ENCODE measurements around the gene AGR2. TPM values are rescaled to one million over a fixed set of nuclear protein-coding genes. Genes with fewer than 3 reads are reported as not detected.
A peak's percentile ranks its signal among the peaks of the same experiment; 100 is the strongest.

The AGR2 gene
- total and polyA plus RNA-seq, 10 of the 15 experiments (the other 5 are each of a cell fraction or from before 2014, with no cell fraction given) = 0.67 TPM; not detected in 9

DNA sequence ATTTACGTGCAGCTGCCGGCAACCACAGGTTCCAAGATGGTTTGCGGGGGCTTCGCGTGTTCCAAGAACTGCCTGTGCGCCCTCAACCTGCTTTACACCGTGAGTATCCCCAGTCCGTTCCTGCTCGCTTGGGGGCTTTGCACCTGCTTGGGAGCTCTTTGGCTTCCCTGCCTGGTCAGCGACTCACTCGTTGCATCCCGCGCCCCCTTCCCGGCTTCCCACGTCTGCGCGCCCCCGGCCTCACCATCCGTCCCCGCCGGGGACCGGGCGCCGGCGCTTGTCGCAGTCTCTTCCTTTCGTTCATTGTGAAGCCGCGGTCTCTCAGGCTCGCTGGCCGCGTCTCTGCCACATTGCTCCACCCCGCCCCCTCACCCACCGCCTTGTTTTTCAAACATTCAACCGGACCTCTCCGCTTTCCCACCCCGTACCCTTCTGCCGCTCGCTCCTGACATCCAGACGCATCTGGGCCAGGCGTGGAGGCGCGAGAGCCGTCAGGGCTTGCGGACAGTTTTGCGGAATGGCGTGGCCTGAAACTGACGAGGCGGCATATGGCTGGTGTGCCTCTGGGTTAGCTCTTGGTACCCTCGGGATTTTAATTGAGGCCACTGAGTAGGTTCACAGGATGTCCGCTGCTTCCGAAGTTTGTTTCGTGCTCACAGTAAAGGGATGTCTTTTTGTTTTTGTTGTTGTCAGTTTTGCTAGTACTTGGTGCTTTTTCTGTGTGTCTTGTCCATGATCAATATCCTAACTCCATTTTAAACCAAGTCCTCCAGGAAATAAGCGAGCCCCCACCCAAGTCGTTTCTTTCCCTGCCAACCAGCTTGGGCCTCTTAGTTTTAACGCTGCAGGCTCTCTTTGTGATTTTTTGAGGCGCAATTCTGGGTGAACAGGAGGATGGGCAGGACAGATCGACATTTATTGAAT, 50.6 kb downstream of the AGR2 start:
- ATAC-seq = no peak
- ChIA-PET RAD21 (ENCODE audit: unreplicated experiment) (no interaction called here), POLR2A (no interaction called here), SMC1A (ENCODE audit: uncharacterized antibody, unreplicated experiment) (interaction anchor here (1.3 kb wide), 1 partner anchor 9 kb away, joined by 3 read pairs; no protein-coding TSS in a partner anchor), CTCF (no interaction called here)
- DNase-seq (ENCODE audit: low read depth, low spot score) = no peak
- Histone ChIP-seq H3K9ac (ENCODE audit: control insufficient read depth, insufficient read depth, low read length) (no peak overlapping the region), H2AFZ (ENCODE audit: control insufficient read depth, low read depth, low read length) (no peak overlapping the region), H3K4me3 (no peak overlapping the region), H3K79me2 (ENCODE audit: control insufficient read depth, insufficient read depth, low read length) (no peaks in the 10 kb centered on the region), H3K27ac (ENCODE audit: control insufficient read depth, insufficient read depth) (no peak overlapping the region), H3K4me2 (ENCODE audit: control insufficient read depth, insufficient read depth) (peak overlapping the region; percentile 64; the same call in 1 of the 2 replicates), H3K27me3 (replicated peaks in 1 of 2; ENCODE audit: control insufficient read depth in 2 of 2, insufficient read depth in 2 of 2, low read length in 1 of 2) (peaks cover 5 to 18% of the 10 kb centered on the region in 2 experiments), H4K20me1 (ENCODE audit: control insufficient read depth, insufficient read depth) (no peaks in the 10 kb centered on the region), H3K9me3 (replicated peaks; ENCODE audit: control insufficient read depth, insufficient read depth, low read length) (no peaks in the 10 kb centered on the region), H3K4me1 (ENCODE audit: control insufficient read depth, insufficient read depth, low read length) (no peaks in the 10 kb centered on the region), H3K36me3 (ENCODE audit: control insufficient read depth in 2 of 2, insufficient read depth in 2 of 2, low read length in 1 of 2) (no peaks in the 10 kb centered on the region)
- in situ Hi-C loops (cut with MboI) (no loop called here), intact Hi-C loops (cut with micrococcal nuclease; ENCODE audit: unreplicated experiment) (no loop called here)
- no peak for TF ChIP-seq CTCF (IDR thresholded peaks at IDR 0.05 in 2 of 3, conservative IDR thresholded peaks at IDR 0.05 in 1 of 3; ENCODE audit: control insufficient read depth in 2 of 3, extremely low read depth in 1 of 3, insufficient read depth in 1 of 3, low read depth in 3 of 3, low read length in 3 of 3)
- TF ChIP-seq ETV6 (conservative IDR thresholded peaks at IDR 0.05 in 1 of 2, IDR thresholded peaks at IDR 0.05 in 1 of 2; ENCODE audit: borderline replicate concordance in 1 of 2, low read depth in 1 of 2) = no peak
- TF ChIP-seq, protein P1, sequence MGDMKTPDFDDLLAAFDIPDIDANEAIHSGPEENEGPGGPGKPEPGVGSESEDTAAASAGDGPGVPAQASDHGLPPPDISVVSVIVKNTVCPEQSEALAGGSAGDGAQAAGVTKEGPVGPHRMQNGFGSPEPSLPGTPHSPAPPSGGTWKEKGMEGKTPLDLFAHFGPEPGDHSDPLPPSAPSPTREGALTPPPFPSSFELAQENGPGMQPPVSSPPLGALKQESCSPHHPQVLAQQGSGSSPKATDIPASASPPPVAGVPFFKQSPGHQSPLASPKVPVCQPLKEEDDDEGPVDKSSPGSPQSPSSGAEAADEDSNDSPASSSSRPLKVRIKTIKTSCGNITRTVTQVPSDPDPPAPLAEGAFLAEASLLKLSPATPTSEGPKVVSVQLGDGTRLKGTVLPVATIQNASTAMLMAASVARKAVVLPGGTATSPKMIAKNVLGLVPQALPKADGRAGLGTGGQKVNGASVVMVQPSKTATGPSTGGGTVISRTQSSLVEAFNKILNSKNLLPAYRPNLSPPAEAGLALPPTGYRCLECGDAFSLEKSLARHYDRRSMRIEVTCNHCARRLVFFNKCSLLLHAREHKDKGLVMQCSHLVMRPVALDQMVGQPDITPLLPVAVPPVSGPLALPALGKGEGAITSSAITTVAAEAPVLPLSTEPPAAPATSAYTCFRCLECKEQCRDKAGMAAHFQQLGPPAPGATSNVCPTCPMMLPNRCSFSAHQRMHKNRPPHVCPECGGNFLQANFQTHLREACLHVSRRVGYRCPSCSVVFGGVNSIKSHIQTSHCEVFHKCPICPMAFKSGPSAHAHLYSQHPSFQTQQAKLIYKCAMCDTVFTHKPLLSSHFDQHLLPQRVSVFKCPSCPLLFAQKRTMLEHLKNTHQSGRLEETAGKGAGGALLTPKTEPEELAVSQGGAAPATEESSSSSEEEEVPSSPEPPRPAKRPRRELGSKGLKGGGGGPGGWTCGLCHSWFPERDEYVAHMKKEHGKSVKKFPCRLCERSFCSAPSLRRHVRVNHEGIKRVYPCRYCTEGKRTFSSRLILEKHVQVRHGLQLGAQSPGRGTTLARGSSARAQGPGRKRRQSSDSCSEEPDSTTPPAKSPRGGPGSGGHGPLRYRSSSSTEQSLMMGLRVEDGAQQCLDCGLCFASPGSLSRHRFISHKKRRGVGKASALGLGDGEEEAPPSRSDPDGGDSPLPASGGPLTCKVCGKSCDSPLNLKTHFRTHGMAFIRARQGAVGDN (IDR thresholded peaks at IDR 0.05) = no peak
- TF ChIP-seq, protein P2, sequence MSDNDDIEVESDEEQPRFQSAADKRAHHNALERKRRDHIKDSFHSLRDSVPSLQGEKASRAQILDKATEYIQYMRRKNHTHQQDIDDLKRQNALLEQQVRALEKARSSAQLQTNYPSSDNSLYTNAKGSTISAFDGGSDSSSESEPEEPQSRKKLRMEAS (IDR thresholded peaks at IDR 0.05; ENCODE audit: low read depth, low read length) = no peak
- peak; percentile 75 for TF ChIP-seq HDAC6 (IDR thresholded peaks at IDR 0.05; ENCODE audit: unreplicated experiment)
- WGBS (ENCODE audit: insufficient coverage, insufficient replicate concordance, low lambda C conversion rate, missing lambda C conversion rate) = 10% methylated on average over 52 of the region's 58 CpGs
- FAIRE-seq = no peak
- no TSS peak for BruUV-seq (replicated peaks)

Data from GM12878 (cell line).